GM12878 (cell line): Measurements from ENCODE around the gene SDCCAG8.

Experiments
- ATF3 ChIP-seq: IDR thresholded peaks from 2 replicates; pipeline ENCODE4 v1.6.1; 2011; ENCODE audit warnings: low read depth, mild to moderate bottlenecking, low read length, moderate library complexity, borderline replicate concordance; ENCODE audit errors: extremely low read depth
- CEBPB ChIP-seq, 2 experiments: fragments of 150-350 bp in 1 of 2; IDR thresholded peaks; 2 replicates each; pipeline ENCODE4 v1.6.1; 2012 to 2014; ENCODE audit warnings: low read depth in 2 of 2, low read length in 2 of 2, borderline replicate concordance in 1 of 2, inconsistent platforms in 1 of 2
- CHD1 ChIP-seq: IDR thresholded peaks from 2 replicates; pipeline ENCODE4 v1.6.1; 2012; ENCODE audit warnings: low read depth, low read length, improper control_type of control experiment
- CHD2 ChIP-seq: IDR thresholded peaks from 2 replicates; pipeline ENCODE4 v1.6.1; 2011; ENCODE audit warnings: low read depth, low read length, improper control_type of control experiment, borderline replicate concordance
- CTCF ChIP-seq, 3 experiments: IDR thresholded peaks in 2 of 3; conservative IDR thresholded peaks in 1 of 3; 2 replicates each; pipeline ENCODE4 v1.5.1; 2011; ENCODE audit warnings: low read depth in 3 of 3, low read length in 3 of 3, mild to moderate bottlenecking in 3 of 3, control low read depth in 2 of 3, moderate library complexity in 2 of 3, inconsistent platforms in 1 of 3, mixed read lengths in 1 of 3; ENCODE audit not compliant: control insufficient read depth in 2 of 3, insufficient read depth in 1 of 3; ENCODE audit errors: extremely low read depth in 1 of 3
- EZH2 ChIP-seq: IDR thresholded peaks from 2 replicates; pipeline ENCODE4 v1.6.1; 2012; ENCODE audit warnings: low read depth, mild to moderate bottlenecking, control low read depth, inconsistent platforms, low read length, borderline replicate concordance; ENCODE audit not compliant: control insufficient read depth
- FOXK2 ChIP-seq: fragments of 450-650 bp; IDR thresholded peaks from 2 replicates; pipeline ENCODE4 v1.6.1; 2017; ENCODE audit warnings: mild to moderate bottlenecking, moderate library complexity
- NRF1 ChIP-seq: conservative IDR thresholded peaks from 2 replicates; pipeline ENCODE4 v1.6.1; 2011; ENCODE audit warnings: mild to moderate bottlenecking, low read depth, low read length, improper control_type of control experiment
- POLR2A ChIP-seq: IDR thresholded peaks from 2 replicates; pipeline ENCODE4 v1.6.1; 2011; ENCODE audit warnings: low read depth, mild to moderate bottlenecking, low read length
- SPI1 ChIP-seq: IDR thresholded peaks from 2 replicates; pipeline ENCODE4 v1.6.1; 2011; ENCODE audit warnings: low read depth, mild to moderate bottlenecking, low read length, moderate library complexity, borderline replicate concordance; ENCODE audit not compliant: insufficient read depth
- SRF ChIP-seq, 2 experiments: IDR thresholded peaks; 2 replicates each; pipeline ENCODE4 v1.6.1; 2011; ENCODE audit warnings: low read depth in 2 of 2, low read length in 2 of 2, mild to moderate bottlenecking in 1 of 2, moderate library complexity in 1 of 2
- YBX1 ChIP-seq: fragments of 450-650 bp; IDR thresholded peaks from 2 replicates; pipeline ENCODE4 v1.6.1; 2016; ENCODE audit warnings: antibody characterized with exemption
- TF ChIP-seq, protein P1 (sequence below): IDR thresholded peaks from 2 replicates; pipeline ENCODE4 v1.6.1; 2012; ENCODE audit warnings: low read depth, low read length, improper control_type of control experiment
- TF ChIP-seq, protein P2 (sequence below): IDR thresholded peaks from 2 replicates; pipeline ENCODE4 v1.6.1; 2012; ENCODE audit warnings: mild to moderate bottlenecking, low read depth, low read length

DNA sequence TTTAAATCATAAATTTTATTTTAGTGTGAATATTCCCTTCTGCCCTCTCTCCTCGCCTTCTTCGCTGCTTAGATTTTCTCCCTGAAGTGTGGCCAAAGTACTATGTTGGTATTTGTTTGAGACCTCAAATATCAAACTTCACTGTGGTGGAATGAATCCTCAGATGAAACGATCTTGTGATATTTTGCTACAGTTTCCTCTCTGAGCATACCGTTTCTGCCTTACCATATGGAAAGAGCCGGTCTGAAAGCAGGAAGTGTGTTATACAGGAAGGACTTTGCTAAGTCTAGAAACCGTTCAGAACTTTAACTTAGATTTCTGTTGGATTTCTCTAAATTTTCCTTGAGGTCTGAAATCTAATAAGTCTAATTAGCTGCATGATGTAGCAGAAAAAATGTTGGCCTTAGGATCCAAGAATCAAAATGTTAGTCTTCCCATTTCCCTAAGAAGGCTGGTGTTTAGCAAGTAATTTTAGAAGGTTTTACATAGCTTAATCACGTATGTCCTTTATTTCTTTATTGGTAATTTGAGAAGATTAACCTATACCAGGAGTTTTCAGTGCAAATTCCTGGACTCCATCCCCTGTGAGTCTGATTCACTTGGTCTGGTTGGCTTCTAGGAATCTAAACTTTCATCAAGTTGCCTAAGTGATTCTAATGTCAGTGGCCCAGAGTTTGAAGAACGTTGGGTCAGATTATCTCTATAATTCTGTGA is 30.7 kb downstream of the SDCCAG8 start:
- no peak for TF ChIP-seq POLR2A
- no peak for TF ChIP-seq NRF1
- no peak for TF ChIP-seq CHD2
- no peak for TF ChIP-seq SRF (IDR thresholded peaks at IDR 0.05; ENCODE audit: low read depth in 2 of 2, low read length in 2 of 2)
- TF ChIP-seq CEBPB (IDR thresholded peaks at IDR 0.05; ENCODE audit: borderline replicate concordance in 1 of 2, low read depth in 2 of 2, low read length in 2 of 2), result no peak
- no peak for TF ChIP-seq YBX1
- no peak for TF ChIP-seq ATF3
- no peak for TF ChIP-seq EZH2
- no peak for TF ChIP-seq CTCF (IDR thresholded peaks at IDR 0.05 in 2 of 3, conservative IDR thresholded peaks at IDR 0.05 in 1 of 3; ENCODE audit: control insufficient read depth in 2 of 3, extremely low read depth in 1 of 3, insufficient read depth in 1 of 3, low read depth in 3 of 3, low read length in 3 of 3)
- TF ChIP-seq SPI1, result no peak
- TF ChIP-seq CHD1, result no peak
- no peak for TF ChIP-seq FOXK2
- TF ChIP-seq, protein P1, sequence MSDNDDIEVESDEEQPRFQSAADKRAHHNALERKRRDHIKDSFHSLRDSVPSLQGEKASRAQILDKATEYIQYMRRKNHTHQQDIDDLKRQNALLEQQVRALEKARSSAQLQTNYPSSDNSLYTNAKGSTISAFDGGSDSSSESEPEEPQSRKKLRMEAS, result no peak
- TF ChIP-seq, protein P2, sequence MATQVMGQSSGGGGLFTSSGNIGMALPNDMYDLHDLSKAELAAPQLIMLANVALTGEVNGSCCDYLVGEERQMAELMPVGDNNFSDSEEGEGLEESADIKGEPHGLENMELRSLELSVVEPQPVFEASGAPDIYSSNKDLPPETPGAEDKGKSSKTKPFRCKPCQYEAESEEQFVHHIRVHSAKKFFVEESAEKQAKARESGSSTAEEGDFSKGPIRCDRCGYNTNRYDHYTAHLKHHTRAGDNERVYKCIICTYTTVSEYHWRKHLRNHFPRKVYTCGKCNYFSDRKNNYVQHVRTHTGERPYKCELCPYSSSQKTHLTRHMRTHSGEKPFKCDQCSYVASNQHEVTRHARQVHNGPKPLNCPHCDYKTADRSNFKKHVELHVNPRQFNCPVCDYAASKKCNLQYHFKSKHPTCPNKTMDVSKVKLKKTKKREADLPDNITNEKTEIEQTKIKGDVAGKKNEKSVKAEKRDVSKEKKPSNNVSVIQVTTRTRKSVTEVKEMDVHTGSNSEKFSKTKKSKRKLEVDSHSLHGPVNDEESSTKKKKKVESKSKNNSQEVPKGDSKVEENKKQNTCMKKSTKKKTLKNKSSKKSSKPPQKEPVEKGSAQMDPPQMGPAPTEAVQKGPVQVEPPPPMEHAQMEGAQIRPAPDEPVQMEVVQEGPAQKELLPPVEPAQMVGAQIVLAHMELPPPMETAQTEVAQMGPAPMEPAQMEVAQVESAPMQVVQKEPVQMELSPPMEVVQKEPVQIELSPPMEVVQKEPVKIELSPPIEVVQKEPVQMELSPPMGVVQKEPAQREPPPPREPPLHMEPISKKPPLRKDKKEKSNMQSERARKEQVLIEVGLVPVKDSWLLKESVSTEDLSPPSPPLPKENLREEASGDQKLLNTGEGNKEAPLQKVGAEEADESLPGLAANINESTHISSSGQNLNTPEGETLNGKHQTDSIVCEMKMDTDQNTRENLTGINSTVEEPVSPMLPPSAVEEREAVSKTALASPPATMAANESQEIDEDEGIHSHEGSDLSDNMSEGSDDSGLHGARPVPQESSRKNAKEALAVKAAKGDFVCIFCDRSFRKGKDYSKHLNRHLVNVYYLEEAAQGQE, result no peak
